GM12878 (cell line): ENCODE data around the gene CNTN4. TPM values are rescaled to one million over a fixed set of nuclear protein-coding genes. Genes with fewer than 3 reads are reported as not detected.

Experiments used
- CEBPB ChIP-seq, 2 experiments: fragments of 150-350 bp in 1 of 2; IDR thresholded peaks; 2 replicates each; pipeline ENCODE4 v1.6.1; 2012 to 2014; ENCODE audit warnings: low read depth in 2 of 2, low read length in 2 of 2, borderline replicate concordance in 1 of 2, inconsistent platforms in 1 of 2
- DPF2 ChIP-seq: fragments of 450-650 bp; IDR thresholded peaks from 2 replicates; pipeline ENCODE4 v1.6.1; 2017; ENCODE audit warnings: mild to moderate bottlenecking
- EED ChIP-seq: sonication (generic); IDR thresholded peaks from 2 replicates; pipeline ENCODE4 v1.6.1; 2016; ENCODE audit warnings: antibody characterized with exemption, low read depth
- EZH2 ChIP-seq: IDR thresholded peaks from 2 replicates; pipeline ENCODE4 v1.6.1; 2012; ENCODE audit warnings: low read depth, mild to moderate bottlenecking, control low read depth, inconsistent platforms, low read length, borderline replicate concordance; ENCODE audit not compliant: control insufficient read depth
- FOXM1 ChIP-seq: IDR thresholded peaks from 2 replicates; pipeline ENCODE4 v1.6.1; 2012; ENCODE audit warnings: low read depth, mild to moderate bottlenecking, inconsistent platforms, low read length, moderate library complexity
- HDGF ChIP-seq: fragments of 450-650 bp; IDR thresholded peaks from 2 replicates; pipeline ENCODE4 v1.6.1; 2016; ENCODE audit warnings: antibody characterized with exemption
- NRF1 ChIP-seq: conservative IDR thresholded peaks from 2 replicates; pipeline ENCODE4 v1.6.1; 2011; ENCODE audit warnings: mild to moderate bottlenecking, low read depth, low read length, improper control_type of control experiment
- PAX5 ChIP-seq: IDR thresholded peaks from 2 replicates; pipeline ENCODE4 v1.6.1; 2011; ENCODE audit warnings: low read depth, low read length, borderline replicate concordance
- POLR2AphosphoS5 ChIP-seq: IDR thresholded peaks from 2 replicates; pipeline ENCODE4 v1.6.1; 2011; ENCODE audit warnings: mild to moderate bottlenecking, low read length, inconsistent platforms
- SP1 ChIP-seq: IDR thresholded peaks from one replicate; pipeline ENCODE4 v1.6.1; 2011; ENCODE audit warnings: low read depth, low read length
- SPI1 ChIP-seq: IDR thresholded peaks from 2 replicates; pipeline ENCODE4 v1.6.1; 2011; ENCODE audit warnings: low read depth, mild to moderate bottlenecking, low read length, moderate library complexity, borderline replicate concordance; ENCODE audit not compliant: insufficient read depth
- SREBF2 ChIP-seq: IDR thresholded peaks from 2 replicates; pipeline ENCODE4 v1.6.1; 2012; ENCODE audit warnings: mild to moderate bottlenecking, low read length
- STAT3 ChIP-seq: IDR thresholded peaks from 2 replicates; pipeline ENCODE4 v1.6.1; 2011; ENCODE audit warnings: low read depth, low read length, improper control_type of control experiment
- polyA plus RNA-seq, 11 experiments: library from polyadenylated mRNA; depleted of rRNA in 4 of 11; unstranded in 6 of 11; stranded (reverse) in 5 of 11; fragments of >200 nt; fragmentation: Nextera tagmentation in 4 of 11; fragmentation: Illumina TruSeq in 1 of 11; extraction: Ambion mirVana in 4 of 11; extraction: Trizol in 1 of 11; gene quantifications; 1 replicate in 1 of 11; 2 replicates in 10 of 11; pipeline versions ENCODE4 v1.2.1 to v1.2.3, GENCODE V29; 2011 to 2016; ENCODE audit warnings: inconsistent platforms in 2 of 11, missing spikeins in 2 of 11, low read depth in 1 of 11
- total RNA-seq, 4 experiments: library from RNA; depleted of rRNA in 3 of 4; stranded (reverse); fragments of >200 nt in 3 of 4; fragmentation: Illumina TruSeq in 1 of 4; extraction: Trizol in 1 of 4; gene quantifications; 2 replicates each; pipeline versions ENCODE4 v1.2.1 to v1.2.3, GENCODE V29; 2013 to 2021
- TF ChIP-seq, protein P1 (sequence below): fragments of 450-650 bp; IDR thresholded peaks from 2 replicates; pipeline ENCODE4 v1.6.1; 2017; ENCODE audit warnings: mild to moderate bottlenecking, moderate library complexity

The CNTN4 gene
- total and polyA plus RNA-seq, 10 of the 15 experiments (the other 5 are each of a cell fraction or from before 2014, with no cell fraction given) = 0.05 to 0.43 (median 0.15) TPM; not detected in 1

- no peak for TF ChIP-seq HDGF
- no peak for TF ChIP-seq STAT3
- TF ChIP-seq DPF2 = no peak
- TF ChIP-seq NRF1 = no peak
- no peak for TF ChIP-seq SREBF2
- no peak for TF ChIP-seq CEBPB (IDR thresholded peaks at IDR 0.05; ENCODE audit: borderline replicate concordance in 1 of 2, low read depth in 2 of 2, low read length in 2 of 2)
- no peak for TF ChIP-seq EZH2
- TF ChIP-seq FOXM1 = no peak
- TF ChIP-seq PAX5 = no peak
- no peak for TF ChIP-seq EED
- TF ChIP-seq, protein P1, sequence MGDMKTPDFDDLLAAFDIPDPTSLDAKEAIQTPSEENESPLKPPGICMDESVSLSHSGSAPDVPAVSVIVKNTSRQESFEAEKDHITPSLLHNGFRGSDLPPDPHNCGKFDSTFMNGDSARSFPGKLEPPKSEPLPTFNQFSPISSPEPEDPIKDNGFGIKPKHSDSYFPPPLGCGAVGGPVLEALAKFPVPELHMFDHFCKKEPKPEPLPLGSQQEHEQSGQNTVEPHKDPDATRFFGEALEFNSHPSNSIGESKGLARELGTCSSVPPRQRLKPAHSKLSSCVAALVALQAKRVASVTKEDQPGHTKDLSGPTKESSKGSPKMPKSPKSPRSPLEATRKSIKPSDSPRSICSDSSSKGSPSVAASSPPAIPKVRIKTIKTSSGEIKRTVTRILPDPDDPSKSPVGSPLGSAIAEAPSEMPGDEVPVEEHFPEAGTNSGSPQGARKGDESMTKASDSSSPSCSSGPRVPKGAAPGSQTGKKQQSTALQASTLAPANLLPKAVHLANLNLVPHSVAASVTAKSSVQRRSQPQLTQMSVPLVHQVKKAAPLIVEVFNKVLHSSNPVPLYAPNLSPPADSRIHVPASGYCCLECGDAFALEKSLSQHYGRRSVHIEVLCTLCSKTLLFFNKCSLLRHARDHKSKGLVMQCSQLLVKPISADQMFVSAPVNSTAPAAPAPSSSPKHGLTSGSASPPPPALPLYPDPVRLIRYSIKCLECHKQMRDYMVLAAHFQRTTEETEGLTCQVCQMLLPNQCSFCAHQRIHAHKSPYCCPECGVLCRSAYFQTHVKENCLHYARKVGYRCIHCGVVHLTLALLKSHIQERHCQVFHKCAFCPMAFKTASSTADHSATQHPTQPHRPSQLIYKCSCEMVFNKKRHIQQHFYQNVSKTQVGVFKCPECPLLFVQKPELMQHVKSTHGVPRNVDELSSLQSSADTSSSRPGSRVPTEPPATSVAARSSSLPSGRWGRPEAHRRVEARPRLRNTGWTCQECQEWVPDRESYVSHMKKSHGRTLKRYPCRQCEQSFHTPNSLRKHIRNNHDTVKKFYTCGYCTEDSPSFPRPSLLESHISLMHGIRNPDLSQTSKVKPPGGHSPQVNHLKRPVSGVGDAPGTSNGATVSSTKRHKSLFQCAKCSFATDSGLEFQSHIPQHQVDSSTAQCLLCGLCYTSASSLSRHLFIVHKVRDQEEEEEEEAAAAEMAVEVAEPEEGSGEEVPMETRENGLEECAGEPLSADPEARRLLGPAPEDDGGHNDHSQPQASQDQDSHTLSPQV = no peak
- TF ChIP-seq SPI1 = no peak
- no peak for TF ChIP-seq SP1
- no peak for TF ChIP-seq POLR2AphosphoS5
These were observed 578.8 kb downstream of the CNTN4 start (continued) for GRCh38 chr3:2677501-2677900.
